ENCODE results near the gene HAUS7.

Gene HAUS7

GRCh38 chrX:153441296-153441695 is 29.1 kb downstream of the HAUS7 start:
- CTCF ChIA-PET, result no interaction called here

GRCh38 chrX:153440556-153441135 is 29.7 kb downstream of the HAUS7 start:
- CTCF ChIA-PET, result no interaction called here
- TF ChIP-seq CTCF (IDR thresholded peaks at IDR 0.05; ENCODE audit: control extremely low read depth, extremely low read depth, low read depth, missing control alignments), result no peak
- POLR2A ChIA-PET, result no interaction called here

More at GRCh38 chrX:153441296-153441695, 29.1 kb downstream of the HAUS7 start:
- DNase-seq (ENCODE audit: extremely low spot score), result no peak
- POLR2A ChIA-PET, result no interaction called here
- TF ChIP-seq CTCF (IDR thresholded peaks at IDR 0.05; ENCODE audit: control extremely low read depth, extremely low read depth, low read depth, missing control alignments), result no peak

GRCh38 chrX:153439977-153440376 is 30.4 kb downstream of the HAUS7 start:
- no peak for DNase-seq (ENCODE audit: extremely low spot score)
- ChIA-PET CTCF (no interaction called here), POLR2A (no interaction called here)
- TF ChIP-seq CTCF (IDR thresholded peaks at IDR 0.05; ENCODE audit: control extremely low read depth, extremely low read depth, low read depth, missing control alignments), result no peak

More at GRCh38 chrX:153440556-153441135, 29.7 kb downstream of the HAUS7 start:
- DNase-seq (ENCODE audit: extremely low spot score), result no peak

GRCh38 chrX:153438532-153438931 is 31.8 kb downstream of the HAUS7 start:
- POLR2A ChIA-PET, result no interaction called here
- CTCF ChIA-PET, result interaction anchor here (0.9 kb wide), 1 partner anchor 20 kb away, joined by 3 read pairs; no protein-coding TSS in a partner anchor
- peak; percentile 10 for TF ChIP-seq CTCF (IDR thresholded peaks at IDR 0.05; ENCODE audit: control extremely low read depth, extremely low read depth, low read depth, missing control alignments)
- DNase-seq (ENCODE audit: extremely low spot score), result no peak

- CTCF ChIA-PET, result no interaction called here
- DNase-seq (ENCODE audit: extremely low spot score), result no peak
- POLR2A ChIA-PET, result no interaction called here
- TF ChIP-seq CTCF (IDR thresholded peaks at IDR 0.05; ENCODE audit: control extremely low read depth, extremely low read depth, low read depth, missing control alignments), result no peak
These were observed 34.5 kb downstream of the HAUS7 start for GRCh38 chrX:153435845-153436244.

GRCh38 chrX:153434801-153435200 is 35.6 kb downstream of the HAUS7 start:
- POLR2A ChIA-PET, result no interaction called here
- CTCF ChIA-PET, result no interaction called here
- no peak for DNase-seq (ENCODE audit: extremely low spot score)
- no peak for TF ChIP-seq CTCF (IDR thresholded peaks at IDR 0.05; ENCODE audit: control extremely low read depth, extremely low read depth, low read depth, missing control alignments)

Data from GM10248 (cell line).